Bronchial epithelial cell (primary cell): ENCODE data around the gene DCDC1. TPM values are rescaled to one million over a fixed set of nuclear protein-coding genes. Genes with fewer than 3 reads are reported as not detected.
A peak's percentile ranks its signal among the peaks of the same experiment; 100 is the strongest.

Experiments used
- DNase-seq: peaks from one replicate; pipeline ENCODE4 v3.0.0-alpha.2; 2010; ENCODE audit warnings: low read depth
- FAIRE-seq: peaks from 2 replicates; lab custom pipeline; 2011; peaks lifted over from hg19 to GRCh38; lab: Jason Lieb, UNC
- H3K27me3 ChIP-seq: 2 replicates; pipeline ENCODE4 v1.5.1; 2011; ENCODE audit warnings: low read length; ENCODE audit not compliant: control insufficient read depth, insufficient read depth
- H3K36me3 ChIP-seq: 2 replicates; pipeline ENCODE4 v1.5.1; 2011; ENCODE audit warnings: low read length; ENCODE audit not compliant: control insufficient read depth, insufficient read depth
- H3K4me3 ChIP-seq: 2 replicates; pipeline ENCODE4 v1.5.1; 2011; ENCODE audit warnings: mild to moderate bottlenecking, low read depth, low read length, control low read depth
- total RNA-seq: library from RNA; depleted of rRNA; stranded (reverse); fragments of >200 nt; gene quantifications from 2 replicates; pipeline ENCODE4 v1.2.1, GENCODE V29; 2014
- TF ChIP-seq, protein P1 (sequence below): IDR thresholded peaks from 2 replicates; pipeline ENCODE4 v1.5.1; 2011; ENCODE audit warnings: mild to moderate bottlenecking, moderate library complexity, low read length, control low read depth, inconsistent platforms; ENCODE audit not compliant: insufficient read depth, severe bottlenecking

DCDC1 gene
- total RNA-seq, 1 donor from 2014 or later = not detected

DNA sequence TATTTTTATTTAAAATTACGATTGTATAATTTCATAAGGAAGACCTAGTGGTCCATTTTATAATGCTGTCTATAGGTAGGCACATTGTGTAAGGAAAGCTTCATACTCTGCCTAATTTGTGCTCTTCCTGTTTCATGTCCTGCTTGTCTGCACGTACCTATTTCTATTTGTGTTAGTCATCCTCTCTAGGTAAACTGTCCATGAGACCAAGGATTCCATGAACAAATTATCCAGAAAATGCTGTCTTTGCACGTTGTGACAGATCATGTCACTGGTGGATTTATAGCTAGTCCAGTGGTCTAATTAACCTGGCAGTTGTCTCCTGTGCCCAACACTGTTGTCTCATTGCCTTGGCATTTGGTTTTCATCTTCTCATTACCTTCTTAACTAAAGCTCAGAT, 44.8 kb upstream of the DCDC1 start:
- DNase-seq = peak; percentile 77
- Histone ChIP-seq H3K36me3 (no peaks in the 10 kb centered on the region), H3K4me3 (no peak overlapping the region), H3K27me3 (no peaks in the 10 kb centered on the region)
- FAIRE-seq = peak; percentile 13
- TF ChIP-seq, protein P1, sequence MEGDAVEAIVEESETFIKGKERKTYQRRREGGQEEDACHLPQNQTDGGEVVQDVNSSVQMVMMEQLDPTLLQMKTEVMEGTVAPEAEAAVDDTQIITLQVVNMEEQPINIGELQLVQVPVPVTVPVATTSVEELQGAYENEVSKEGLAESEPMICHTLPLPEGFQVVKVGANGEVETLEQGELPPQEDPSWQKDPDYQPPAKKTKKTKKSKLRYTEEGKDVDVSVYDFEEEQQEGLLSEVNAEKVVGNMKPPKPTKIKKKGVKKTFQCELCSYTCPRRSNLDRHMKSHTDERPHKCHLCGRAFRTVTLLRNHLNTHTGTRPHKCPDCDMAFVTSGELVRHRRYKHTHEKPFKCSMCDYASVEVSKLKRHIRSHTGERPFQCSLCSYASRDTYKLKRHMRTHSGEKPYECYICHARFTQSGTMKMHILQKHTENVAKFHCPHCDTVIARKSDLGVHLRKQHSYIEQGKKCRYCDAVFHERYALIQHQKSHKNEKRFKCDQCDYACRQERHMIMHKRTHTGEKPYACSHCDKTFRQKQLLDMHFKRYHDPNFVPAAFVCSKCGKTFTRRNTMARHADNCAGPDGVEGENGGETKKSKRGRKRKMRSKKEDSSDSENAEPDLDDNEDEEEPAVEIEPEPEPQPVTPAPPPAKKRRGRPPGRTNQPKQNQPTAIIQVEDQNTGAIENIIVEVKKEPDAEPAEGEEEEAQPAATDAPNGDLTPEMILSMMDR = no peak

DNA sequence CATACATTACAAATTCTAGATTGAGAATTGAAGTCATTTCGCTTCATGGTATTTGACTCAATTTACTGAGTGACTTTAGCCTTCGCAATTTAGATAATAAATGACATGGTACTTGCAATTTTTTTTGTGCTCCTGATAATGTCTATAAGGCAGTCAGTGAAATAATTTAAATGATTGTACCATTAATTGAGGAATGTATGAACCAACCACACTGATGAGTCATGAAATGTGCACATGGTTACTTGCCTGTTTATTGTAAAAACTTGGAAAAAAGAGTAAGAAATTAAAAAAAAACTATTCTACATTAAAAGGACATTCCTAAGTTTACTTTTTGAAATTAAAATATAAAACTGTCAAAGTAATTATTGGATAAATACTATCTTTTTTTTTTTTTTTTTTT, 43.4 kb upstream of the DCDC1 start:
- TF ChIP-seq, protein P1 = no peak
- peak; percentile 68 for DNase-seq
- FAIRE-seq = no peak

DNA sequence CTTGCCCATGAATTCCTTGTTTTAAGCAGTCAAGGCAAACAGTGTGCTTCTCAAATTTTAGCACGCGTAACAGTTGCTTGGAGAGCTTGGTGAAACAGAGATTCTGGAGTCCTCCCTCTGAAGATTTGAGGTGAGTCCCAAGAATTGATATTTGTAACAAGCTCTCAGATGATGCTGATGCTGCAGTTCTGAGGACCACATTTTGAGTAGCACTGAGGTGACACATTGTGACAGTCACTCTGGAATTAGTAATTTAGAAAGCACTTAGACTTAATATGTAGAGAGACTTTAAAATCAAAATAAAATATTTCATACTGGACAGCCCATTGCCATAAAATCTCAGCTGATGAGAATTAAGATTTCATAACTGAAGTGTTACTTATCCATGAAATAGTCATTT, 38.7 kb upstream of the DCDC1 start:
- Histone ChIP-seq H3K4me3 (no peak overlapping the region), H3K27me3 (no peaks in the 10 kb centered on the region), H3K36me3 (no peaks in the 10 kb centered on the region)
- no peak for DNase-seq
- FAIRE-seq = no peak
- TF ChIP-seq, protein P1 = no peak

More for the DNA sequence above, 43.4 kb upstream of the DCDC1 start:
- Histone ChIP-seq H3K36me3 (no peaks in the 10 kb centered on the region), H3K27me3 (no peaks in the 10 kb centered on the region), H3K4me3 (no peak overlapping the region)

- Histone ChIP-seq H3K4me3 (no peak overlapping the region), H3K36me3 (no peaks in the 10 kb centered on the region), H3K27me3 (no peaks in the 10 kb centered on the region)
- DNase-seq (no peak), FAIRE-seq (no peak)
- TF ChIP-seq, protein P1 = no peak
Observed at GRCh38 chr11:31404614-31405013, 35.1 kb upstream of the DCDC1 start.

DNA sequence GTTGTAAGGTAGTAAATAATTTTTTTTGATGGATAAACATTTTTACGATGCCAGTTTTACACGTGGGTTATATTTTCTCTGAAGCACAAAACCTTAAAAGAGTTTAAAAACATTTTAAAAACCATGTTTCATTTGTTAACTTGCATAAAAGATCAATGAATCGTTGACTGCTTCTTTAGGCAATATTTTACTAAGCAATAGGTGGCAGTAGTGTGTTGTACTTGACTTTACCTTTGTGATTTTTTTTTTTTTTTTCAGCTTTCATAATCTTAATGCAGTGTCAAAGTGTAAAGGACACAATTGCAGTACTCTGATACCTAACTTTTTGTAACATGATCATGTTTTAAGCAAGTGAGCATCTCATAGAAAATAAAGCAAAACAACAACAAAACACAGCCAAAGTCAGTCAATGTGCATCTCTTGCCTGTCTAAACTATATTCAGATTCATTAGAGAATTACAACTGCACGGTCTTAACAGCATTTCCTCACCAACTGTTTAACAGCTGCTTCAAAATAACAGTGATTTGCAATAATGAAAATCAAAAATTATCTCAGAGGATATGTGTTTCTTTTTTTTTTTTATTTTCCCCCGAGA, 27.8 kb upstream of the DCDC1 start:
- TF ChIP-seq, protein P1 = peak; percentile 50
- no peak for FAIRE-seq
- no peaks in the 10 kb centered on the region for H3K36me3 ChIP-seq
- no peaks in the 10 kb centered on the region for H3K27me3 ChIP-seq
- DNase-seq = peak; percentile 37
- no peak overlapping the region for H3K4me3 ChIP-seq

DNA sequence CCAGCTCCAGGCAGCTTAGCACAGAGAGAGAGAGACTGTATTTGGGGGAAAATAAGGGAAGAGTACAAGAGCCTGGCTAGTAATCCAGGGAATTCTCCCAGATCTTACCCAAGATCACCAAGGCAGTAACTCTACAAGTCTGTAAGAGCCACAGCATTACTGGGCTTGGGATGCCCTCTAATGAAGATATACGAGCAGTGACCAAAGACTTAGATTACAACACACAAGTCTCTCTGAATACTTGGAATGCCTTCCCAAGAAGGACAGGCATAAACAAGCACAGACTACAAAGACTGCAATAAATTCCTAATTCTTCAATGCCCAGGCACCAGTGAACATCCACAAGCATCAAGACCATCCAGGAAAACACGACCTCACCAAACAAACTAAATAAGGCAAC, 17.8 kb upstream of the DCDC1 start:
- H3K4me3 ChIP-seq = no peak overlapping the region
- no peaks in the 10 kb centered on the region for H3K36me3 ChIP-seq
- DNase-seq (peak; percentile 64), FAIRE-seq (no peak)
- TF ChIP-seq, protein P1 = no peak
- H3K27me3 ChIP-seq = no peaks in the 10 kb centered on the region
